Bronchus fibroblast of lung (primary cell): ENCODE data around the gene EFTUD2. TPM values are rescaled to one million over a fixed set of nuclear protein-coding genes. Genes with fewer than 3 reads are reported as not detected.

Experiments
- total RNA-seq: library from RNA; depleted of rRNA; stranded (reverse); fragments of >200 nt; gene quantifications from 2 replicates; pipeline ENCODE4 v1.2.3, GENCODE V29; 2015

Gene EFTUD2
- total RNA-seq = 72.5 and 86.7 TPM in 2 replicates

GRCh38 chr17:44899074-44899782 is at the start of gene EFTUD2:
TSS of gene EFTUD2 (minus strand) at chr17:44899445. CDS start at chr17:44894521, 4,924 bp downstream.

DNA sequence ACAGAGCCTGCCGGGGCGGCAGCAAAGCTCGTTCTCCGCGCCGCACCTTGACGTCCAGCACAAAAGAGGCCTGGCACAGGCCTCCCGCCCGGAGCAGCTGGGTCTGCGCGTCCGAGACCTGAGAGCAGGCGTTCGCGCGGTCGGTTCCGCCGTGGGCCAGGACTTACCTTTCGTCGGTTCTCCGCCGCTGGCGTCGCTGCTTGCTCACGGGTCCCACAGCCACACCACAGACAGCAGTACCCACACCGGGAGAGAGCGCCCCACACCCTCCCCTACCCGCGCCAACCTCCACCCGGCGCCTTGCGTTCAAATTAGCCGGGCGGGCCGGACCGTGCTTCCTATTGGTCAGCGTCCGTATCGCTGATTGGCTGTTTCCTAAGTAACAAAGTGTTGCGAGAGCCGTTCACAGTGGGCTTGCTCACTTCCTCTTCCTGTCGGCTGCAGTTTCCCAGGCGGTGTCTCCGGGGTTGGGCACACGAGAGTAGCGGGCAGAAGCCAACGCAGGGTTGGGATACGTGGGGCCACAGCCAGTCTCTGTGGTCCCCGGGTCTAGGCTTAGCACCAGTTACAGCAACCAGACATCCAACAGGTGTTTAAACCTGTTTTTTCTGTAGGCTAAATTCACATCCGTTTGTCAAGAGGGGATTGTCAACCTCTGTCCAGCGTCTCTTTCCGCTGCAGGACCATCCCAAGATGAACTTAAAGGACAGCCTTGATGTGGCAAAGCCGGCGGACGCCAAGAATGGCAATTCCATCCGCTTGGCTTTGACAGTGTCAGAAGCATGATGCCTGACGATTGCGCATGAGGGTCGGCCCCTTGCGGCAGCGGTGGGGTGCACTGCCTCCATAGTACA is 48.4 kb upstream of the EFTUD2 start, which contains the start of gene KIF18B:
Gene KIF18B (minus strand): TSS at position 313 of the 854 bp plus-strand sequence. CDS start 11,429 bp downstream, outside the sequence.

GRCh38 chr17:44915321-44915726 is 16.1 kb upstream of the EFTUD2 start, which contains the start of gene GFAP:
TSS of gene GFAP (minus strand) at chr17:44915500. CDS start at chr17:44915486, 14 bp downstream.

GRCh38 chr17:44847586-44847985 is 51.7 kb downstream of the EFTUD2 start, which contains the start of gene HIGD1B:
TSS of gene HIGD1B (plus strand) at chr17:44847883. CDS start at chr17:44848153, 270 bp downstream.

GRCh38 chr17:44829523-44830358 is 69.5 kb downstream of the EFTUD2 start, which contains the start of gene GJC1:
TSS of gene GJC1 (minus strand) at chr17:44830287. CDS start at chr17:44805817, 24,470 bp downstream.

Other genes with a start within 250 kb of the EFTUD2 start
- gene MEIOC, start 243.0 kb downstream of the EFTUD2 start, total RNA-seq = under 0.01 and 0.34 TPM in 2 replicates
- gene CCDC43, start 209.7 kb downstream of the EFTUD2 start, total RNA-seq = 19.2 and 26.9 TPM in 2 replicates
- gene DBF4B, start 190.8 kb downstream of the EFTUD2 start, total RNA-seq = 9.2 and 12.3 TPM in 2 replicates
- 0.45 and 0.50 TPM in 2 replicates for gene ADAM11, start 140.5 kb downstream of the EFTUD2 start, total RNA-seq
- gene GJC1, start 69.2 kb downstream of the EFTUD2 start, total RNA-seq = 15.5 and 18.3 TPM in 2 replicates
- not detected in 2 replicates for gene HIGD1B, start 51.6 kb downstream of the EFTUD2 start, total RNA-seq
- gene GFAP, start 16.1 kb upstream of the EFTUD2 start, total RNA-seq = 0.67 and 1.5 TPM in 2 replicates
- gene KIF18B, start 48.3 kb upstream of the EFTUD2 start, total RNA-seq = 25.2 and 25.4 TPM in 2 replicates
- 1.0 and 1.6 TPM in 2 replicates for gene C1QL1, start 68.9 kb upstream of the EFTUD2 start, total RNA-seq
- 70.5 and 77.2 TPM in 2 replicates for gene DCAKD, start 152.2 kb upstream of the EFTUD2 start, total RNA-seq
- gene NMT1, start 161.9 kb upstream of the EFTUD2 start, total RNA-seq = 57.2 and 66.6 TPM in 2 replicates
- gene PLCD3, start 233.1 kb upstream of the EFTUD2 start, total RNA-seq = 17.1 and 26.1 TPM in 2 replicates
- 5.9 and 7.1 TPM in 2 replicates for gene ACBD4, start 236.2 kb upstream of the EFTUD2 start, total RNA-seq
- 10.4 and 11.9 TPM in 2 replicates for gene HEXIM1, start 249.0 kb upstream of the EFTUD2 start, total RNA-seq